ENCODE measurements around the gene COLQ. TPM values are rescaled to one million over a fixed set of nuclear protein-coding genes. Genes with fewer than 3 reads are reported as not detected.

Gene COLQ
- polyA plus RNA-seq, 2 of the 4 experiments (the other 2 are of a cell fraction), result 0.71 to 1.1 TPM

DNA sequence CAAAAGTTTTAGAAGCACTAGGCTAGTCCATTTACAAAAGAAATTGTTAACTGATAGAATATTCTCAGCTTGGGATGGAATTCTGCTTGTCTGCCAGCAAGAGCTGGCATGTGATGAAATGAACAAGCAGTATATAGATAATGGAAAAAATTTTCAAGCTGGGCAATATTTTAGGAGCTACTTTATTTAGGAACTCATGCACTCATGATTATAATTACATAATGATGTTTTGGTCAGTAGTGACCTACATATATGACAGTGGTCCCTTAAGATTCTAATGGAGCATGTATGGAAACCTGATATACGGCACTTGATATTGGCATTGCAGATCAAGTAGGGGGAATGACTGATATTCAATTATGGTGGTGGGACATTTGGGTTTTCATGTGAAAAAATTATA, 88.0 kb downstream of the COLQ start:
- FAIRE-seq, result no peak
- Histone ChIP-seq H3K9me3 (no peaks in the 10 kb centered on the region), H3K4me1 (peaks cover 13% of the 10 kb centered on the region; the same call in 2 of the 3 replicates), H3K27ac (no peak overlapping the region), H3K4me2 (no peak overlapping the region), H3K4me3 (no peak overlapping the region)
- ATAC-seq, result no peak
- POLR2A ChIA-PET, result no interaction called here
- TF ChIP-seq, protein P1, sequence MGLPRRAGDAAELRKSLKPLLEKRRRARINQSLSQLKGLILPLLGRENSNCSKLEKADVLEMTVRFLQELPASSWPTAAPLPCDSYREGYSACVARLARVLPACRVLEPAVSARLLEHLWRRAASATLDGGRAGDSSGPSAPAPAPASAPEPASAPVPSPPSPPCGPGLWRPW (IDR thresholded peaks at IDR 0.05), result no peak
- TF ChIP-seq JUN (IDR thresholded peaks at IDR 0.05) (no peak), FOSB (CRISPR knock-in tag; IDR thresholded peaks at IDR 0.05) (no peak), BCL3 (IDR thresholded peaks at IDR 0.05) (no peak), RARB (CRISPR knock-in tag; IDR thresholded peaks at IDR 0.05) (no peak), SMC3 (IDR thresholded peaks at IDR 0.05) (no peak), EP300 (IDR thresholded peaks at IDR 0.05) (no peak), ESRRA (IDR thresholded peaks at IDR 0.05; ENCODE audit: borderline replicate concordance, low read length) (no peak), EHF (CRISPR knock-in tag; IDR thresholded peaks at IDR 0.05) (no peak), JUNB (IDR thresholded peaks at IDR 0.05) (no peak), CHD4 (IDR thresholded peaks at IDR 0.05; ENCODE audit: borderline replicate concordance) (no peak)
- TF ChIP-seq, protein P2, sequence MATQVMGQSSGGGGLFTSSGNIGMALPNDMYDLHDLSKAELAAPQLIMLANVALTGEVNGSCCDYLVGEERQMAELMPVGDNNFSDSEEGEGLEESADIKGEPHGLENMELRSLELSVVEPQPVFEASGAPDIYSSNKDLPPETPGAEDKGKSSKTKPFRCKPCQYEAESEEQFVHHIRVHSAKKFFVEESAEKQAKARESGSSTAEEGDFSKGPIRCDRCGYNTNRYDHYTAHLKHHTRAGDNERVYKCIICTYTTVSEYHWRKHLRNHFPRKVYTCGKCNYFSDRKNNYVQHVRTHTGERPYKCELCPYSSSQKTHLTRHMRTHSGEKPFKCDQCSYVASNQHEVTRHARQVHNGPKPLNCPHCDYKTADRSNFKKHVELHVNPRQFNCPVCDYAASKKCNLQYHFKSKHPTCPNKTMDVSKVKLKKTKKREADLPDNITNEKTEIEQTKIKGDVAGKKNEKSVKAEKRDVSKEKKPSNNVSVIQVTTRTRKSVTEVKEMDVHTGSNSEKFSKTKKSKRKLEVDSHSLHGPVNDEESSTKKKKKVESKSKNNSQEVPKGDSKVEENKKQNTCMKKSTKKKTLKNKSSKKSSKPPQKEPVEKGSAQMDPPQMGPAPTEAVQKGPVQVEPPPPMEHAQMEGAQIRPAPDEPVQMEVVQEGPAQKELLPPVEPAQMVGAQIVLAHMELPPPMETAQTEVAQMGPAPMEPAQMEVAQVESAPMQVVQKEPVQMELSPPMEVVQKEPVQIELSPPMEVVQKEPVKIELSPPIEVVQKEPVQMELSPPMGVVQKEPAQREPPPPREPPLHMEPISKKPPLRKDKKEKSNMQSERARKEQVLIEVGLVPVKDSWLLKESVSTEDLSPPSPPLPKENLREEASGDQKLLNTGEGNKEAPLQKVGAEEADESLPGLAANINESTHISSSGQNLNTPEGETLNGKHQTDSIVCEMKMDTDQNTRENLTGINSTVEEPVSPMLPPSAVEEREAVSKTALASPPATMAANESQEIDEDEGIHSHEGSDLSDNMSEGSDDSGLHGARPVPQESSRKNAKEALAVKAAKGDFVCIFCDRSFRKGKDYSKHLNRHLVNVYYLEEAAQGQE (IDR thresholded peaks at IDR 0.05), result no peak
- TF ChIP-seq, protein P3, sequence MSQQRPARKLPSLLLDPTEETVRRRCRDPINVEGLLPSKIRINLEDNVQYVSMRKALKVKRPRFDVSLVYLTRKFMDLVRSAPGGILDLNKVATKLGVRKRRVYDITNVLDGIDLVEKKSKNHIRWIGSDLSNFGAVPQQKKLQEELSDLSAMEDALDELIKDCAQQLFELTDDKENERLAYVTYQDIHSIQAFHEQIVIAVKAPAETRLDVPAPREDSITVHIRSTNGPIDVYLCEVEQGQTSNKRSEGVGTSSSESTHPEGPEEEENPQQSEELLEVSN (IDR thresholded peaks at IDR 0.05; ENCODE audit: borderline replicate concordance, low read depth), result no peak
- WGBS (ENCODE audit: missing lambda C conversion rate), result 94% methylated on average over 1 of the region's 1 CpG
- DNase-seq (ENCODE audit: low read depth in 1 of 2, low spot score in 1 of 2), result no peak
- CTCF ChIA-PET, result interaction anchor here (1.4 to 1.6 kb wide), 2 partner anchors 11 to 28 kb away, joined by 3 to 4 read pairs; no protein-coding TSS in a partner anchor

DNA sequence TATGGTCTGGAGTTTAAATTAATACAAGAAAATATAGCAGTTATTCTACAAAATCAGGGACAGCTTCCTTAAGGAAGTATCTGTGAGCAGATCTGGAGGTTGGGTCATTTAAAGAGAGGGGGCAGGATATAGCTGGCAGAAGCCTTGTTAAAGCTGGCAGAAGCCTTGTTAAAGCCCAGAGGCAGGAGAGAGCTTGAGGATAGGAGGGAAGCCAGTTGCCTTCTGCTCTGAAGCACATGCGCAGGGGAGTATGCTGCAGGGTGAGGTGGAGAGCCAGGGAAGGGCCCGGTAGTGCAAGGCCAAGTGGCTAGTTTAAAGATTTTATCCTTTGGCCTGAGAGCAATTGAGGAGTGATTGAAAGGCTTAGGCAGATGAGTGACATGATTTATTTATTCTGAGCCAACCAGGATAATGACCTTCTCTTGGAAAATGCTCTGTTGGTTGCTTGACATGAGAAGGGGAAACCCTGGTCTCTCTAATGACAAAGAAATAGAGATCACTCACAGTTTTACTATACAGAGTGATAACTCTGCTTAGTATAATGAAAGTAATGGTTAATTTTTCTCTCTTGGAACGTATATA, 90.2 kb downstream of the COLQ start:
- CTCF ChIA-PET, result interaction anchor here (1.2 kb wide), 1 partner anchor 126 kb away, joined by 3 read pairs; no protein-coding TSS in a partner anchor
- POLR2A ChIA-PET, result interaction anchor here (1.3 kb wide), 1 partner anchor 170 kb away, joined by 4 read pairs; the partner anchor contains the start of genes BTD and HACL1
- ATAC-seq (no peak), DNase-seq (ENCODE audit: low read depth in 1 of 2, low spot score in 1 of 2) (no peak), FAIRE-seq (no peak)
- 81% methylated on average over 3 of the region's 3 CpGs for WGBS (ENCODE audit: missing lambda C conversion rate)
- Histone ChIP-seq H3K4me2 (no peak overlapping the region), H3K4me1 (peaks cover 17% of the 10 kb centered on the region; the same call in 2 of the 3 replicates), H3K27ac (no peak overlapping the region), H3K9me3 (no peaks in the 10 kb centered on the region), H3K4me3 (no peak overlapping the region)
- TF ChIP-seq USF2 (IDR thresholded peaks at IDR 0.05), result no peak
- no peak for TF ChIP-seq CBX8 (IDR thresholded peaks at IDR 0.05)
- TF ChIP-seq, protein P4, sequence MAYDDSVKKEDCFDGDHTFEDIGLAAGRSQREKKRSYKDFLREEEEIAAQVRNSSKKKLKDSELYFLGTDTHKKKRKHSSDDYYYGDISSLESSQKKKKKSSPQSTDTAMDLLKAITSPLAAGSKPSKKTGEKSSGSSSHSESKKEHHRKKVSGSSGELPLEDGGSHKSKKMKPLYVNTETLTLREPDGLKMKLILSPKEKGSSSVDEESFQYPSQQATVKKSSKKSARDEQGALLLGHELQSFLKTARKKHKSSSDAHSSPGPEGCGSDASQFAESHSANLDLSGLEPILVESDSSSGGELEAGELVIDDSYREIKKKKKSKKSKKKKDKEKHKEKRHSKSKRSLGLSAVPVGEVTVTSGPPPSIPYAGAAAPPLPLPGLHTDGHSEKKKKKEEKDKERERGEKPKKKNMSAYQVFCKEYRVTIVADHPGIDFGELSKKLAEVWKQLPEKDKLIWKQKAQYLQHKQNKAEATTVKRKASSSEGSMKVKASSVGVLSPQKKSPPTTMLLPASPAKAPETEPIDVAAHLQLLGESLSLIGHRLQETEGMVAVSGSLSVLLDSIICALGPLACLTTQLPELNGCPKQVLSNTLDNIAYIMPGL (CRISPR knock-in tag; IDR thresholded peaks at IDR 0.05; ENCODE audit: borderline replicate concordance), result no peak
- TF ChIP-seq EP300 (IDR thresholded peaks at IDR 0.05), result no peak
